Measurements from ENCODE around the gene NDUFB6.
"Not testable (repeated sequence)": the region's sequence is repeated elsewhere in the genome, so short reads cannot be mapped to it uniquely, and the experiment has no call there.

Gene NDUFB6

DNA sequence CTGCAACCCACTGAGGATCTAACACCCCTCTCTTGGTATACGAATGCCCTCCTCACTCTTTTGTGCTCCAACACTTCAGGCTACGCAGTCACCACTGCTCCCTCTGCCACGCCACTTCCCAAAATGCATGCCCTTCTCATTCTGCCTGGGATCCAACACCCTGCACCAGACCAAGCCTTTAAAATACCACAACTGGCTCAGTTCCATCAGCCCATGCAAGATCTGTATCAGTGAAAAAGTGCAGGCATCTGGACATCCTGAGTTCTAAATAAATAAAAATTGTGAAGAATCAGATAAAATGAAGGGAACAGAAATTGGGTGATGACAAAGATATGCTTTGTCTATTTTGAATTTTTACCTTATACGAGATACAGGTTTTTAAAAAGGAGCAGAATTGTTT is 2.7 kb downstream of the NDUFB6 start:
- no peak for DNase-seq

DNA sequence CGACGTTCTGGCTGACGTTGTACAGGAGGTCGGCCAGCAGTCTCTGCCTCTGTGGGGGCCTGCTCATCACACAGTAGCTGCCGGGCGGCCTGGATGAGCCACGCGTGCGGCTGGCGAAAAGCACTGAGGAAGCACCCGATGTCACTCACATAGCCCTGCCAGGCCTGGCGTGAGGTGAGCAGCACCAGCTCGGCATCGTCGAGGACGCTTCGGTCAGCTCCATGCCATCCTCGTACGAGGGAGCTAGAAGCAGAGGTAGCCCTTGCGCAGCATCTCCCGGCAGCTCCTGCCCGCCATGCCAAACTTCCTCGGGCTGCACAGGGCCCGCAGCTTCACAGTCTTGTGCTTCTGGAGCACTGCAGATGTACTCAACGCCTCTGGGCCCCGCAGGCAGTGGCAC is 6.2 kb downstream of the NDUFB6 start:
- no peak for DNase-seq

DNA sequence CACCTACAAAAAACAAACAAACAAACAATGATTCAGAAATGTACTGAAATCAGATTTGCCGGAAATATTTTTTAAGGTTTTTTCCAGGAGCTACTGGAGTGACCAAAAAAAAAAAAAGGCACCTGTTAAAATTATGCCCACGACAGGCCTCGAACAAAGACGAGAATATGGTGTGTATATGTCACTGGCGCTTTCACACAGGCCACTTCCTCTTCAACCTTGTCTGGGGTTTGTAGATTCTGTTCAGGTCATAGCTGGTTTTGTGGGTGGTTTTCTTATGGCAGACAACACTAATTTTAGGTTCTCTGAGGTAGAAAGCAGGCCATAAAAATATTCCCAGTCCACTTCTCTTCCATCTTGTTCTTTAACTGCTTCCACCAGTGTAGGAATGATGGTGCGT is 7.0 kb downstream of the NDUFB6 start:
- DNase-seq = no peak

DNA sequence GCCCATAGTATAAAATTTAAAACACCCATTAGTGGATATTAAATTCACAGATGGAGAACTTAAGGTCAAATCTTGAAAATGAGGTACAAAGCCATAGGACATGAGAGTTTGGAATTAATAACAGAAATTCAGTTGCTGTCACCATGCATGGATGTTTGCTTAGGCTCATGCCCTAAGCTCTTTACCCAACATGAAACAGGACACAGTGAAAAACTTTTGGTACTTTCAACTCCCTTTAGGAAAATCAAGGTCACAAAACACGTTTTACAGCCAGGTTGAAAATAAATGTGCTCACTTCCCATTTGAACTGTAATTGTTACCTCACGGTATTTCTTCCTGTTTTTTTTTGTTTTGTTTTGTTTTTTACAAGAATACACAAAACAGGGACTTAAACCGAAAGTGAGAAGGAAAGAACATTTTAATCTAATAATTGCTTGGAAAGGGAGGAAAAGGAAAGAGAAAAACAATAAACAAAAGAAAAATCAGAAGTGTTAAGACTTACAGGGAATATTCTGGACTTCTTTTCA is 14.5 kb downstream of the NDUFB6 start:
- DNase-seq = no peak

DNA sequence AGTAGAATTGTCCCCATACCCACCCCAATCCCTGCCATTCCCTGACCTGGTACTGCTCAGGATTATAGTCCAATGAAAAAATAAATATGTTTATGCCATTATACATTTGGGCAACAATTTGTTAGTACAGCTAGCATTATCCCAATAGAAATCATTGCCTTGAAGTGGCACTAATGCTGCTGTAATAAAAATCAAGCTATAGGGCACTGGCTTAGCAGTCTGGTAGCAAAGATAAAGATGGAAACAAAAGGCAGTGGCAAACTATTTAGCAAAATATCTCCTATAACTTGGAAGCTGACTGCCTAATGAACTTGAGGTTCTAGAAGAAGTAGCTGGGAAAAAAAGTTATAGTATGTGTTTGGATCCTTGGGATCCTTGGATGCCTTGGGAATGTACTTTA is 18.4 kb downstream of the NDUFB6 start:
- no peak for DNase-seq

DNA sequence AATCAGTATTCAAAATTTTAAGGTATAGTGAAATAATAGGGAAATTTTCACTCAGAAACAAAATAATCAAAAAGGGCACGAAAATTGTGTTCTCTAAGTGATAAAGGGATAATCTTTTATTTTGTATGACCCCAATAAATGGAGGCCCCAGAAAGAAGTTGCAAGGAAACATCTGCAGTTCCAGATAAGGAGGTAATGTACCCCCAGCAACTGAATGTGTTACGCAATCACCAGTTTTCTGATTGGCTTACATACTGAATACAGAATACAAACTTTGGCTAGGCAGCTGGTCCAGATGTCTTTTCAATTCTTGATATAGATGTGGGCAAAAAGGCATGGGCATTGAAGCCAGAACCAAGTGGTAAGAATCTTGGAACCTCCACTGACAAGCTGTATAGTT is 18.9 kb downstream of the NDUFB6 start:
- no peak for DNase-seq

DNA sequence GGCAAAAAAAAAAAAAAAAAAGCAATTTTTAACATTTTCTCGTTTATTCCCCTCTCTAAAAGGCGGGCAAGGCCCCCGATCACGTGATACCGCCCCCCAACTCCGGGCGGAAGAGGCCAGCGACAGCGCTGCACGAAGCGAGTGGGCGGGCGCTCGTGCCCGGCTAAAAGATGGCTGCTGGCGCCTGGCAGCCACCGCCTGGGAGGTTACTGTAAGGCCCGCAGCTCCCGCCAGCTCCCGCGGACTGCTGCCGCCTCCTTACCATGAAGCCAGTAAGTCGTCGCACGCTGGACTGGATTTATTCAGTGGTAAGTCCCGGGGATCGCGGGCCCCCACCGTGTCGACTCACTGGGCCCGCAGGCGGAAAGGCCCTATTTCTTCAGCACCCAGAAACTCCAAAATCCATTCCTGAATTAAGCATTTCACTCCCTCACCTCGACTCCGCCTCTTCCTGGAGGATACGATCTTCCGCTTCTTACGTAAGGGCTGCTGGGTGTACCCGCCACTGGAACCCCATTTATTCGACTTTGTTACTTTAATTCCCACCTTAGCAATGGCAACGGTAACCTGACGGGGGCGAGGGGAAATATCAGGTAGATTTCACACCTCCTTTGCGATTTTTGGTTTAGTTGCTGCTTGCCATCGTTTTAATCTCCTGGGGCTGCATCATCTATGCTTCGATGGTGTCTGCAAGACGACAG is 20.6 kb downstream of the NDUFB6 start, which contains the start of the genes SMIM27 and TOPORS:
TSS of gene SMIM27 (plus strand) at position 156 of the 701 bp plus-strand sequence. CDS start at position 264, 108 bp downstream.
TSS of gene TOPORS (minus strand) at position 415 of the 701 bp plus-strand sequence. CDS start at position 265, 150 bp downstream.
- peak; percentile 83 for DNase-seq

DNA sequence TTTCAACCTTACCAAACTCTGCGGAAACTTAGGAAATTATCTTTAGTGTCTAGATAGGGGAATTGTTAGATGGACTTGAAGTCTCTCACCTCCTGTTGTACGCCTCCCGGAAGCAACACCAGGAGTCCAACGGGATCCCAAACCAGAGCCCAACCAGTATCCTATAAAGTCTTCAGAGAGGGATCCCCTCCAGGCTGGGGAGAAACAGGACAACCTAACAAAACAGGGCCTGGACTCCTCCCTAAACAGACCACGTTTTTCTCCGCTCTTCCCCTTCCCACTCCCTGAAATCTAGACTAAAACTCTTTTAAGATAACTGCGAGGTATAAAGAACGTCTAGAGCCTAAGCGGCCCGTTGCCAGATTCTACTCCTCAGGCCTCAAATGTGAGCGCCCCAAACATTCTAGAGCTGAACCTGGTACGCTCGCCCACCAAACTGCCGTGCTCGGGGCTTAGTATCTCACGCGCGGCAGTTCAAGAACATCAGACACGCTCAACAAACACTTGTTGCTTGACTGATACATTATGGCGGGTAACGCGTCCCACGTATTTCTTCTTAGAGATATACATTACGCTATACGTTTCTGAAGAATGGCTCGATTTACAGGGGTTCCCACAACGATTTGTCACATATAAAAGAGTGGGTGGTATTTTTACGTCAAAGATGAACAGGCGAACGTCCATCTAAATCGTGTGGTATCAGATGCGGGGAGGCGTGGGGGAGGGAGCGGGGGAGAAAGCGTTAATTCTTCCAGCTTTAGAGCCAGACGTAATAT is 21.5 kb downstream of the NDUFB6 start:
- peak; percentile 68 for DNase-seq

DNA sequence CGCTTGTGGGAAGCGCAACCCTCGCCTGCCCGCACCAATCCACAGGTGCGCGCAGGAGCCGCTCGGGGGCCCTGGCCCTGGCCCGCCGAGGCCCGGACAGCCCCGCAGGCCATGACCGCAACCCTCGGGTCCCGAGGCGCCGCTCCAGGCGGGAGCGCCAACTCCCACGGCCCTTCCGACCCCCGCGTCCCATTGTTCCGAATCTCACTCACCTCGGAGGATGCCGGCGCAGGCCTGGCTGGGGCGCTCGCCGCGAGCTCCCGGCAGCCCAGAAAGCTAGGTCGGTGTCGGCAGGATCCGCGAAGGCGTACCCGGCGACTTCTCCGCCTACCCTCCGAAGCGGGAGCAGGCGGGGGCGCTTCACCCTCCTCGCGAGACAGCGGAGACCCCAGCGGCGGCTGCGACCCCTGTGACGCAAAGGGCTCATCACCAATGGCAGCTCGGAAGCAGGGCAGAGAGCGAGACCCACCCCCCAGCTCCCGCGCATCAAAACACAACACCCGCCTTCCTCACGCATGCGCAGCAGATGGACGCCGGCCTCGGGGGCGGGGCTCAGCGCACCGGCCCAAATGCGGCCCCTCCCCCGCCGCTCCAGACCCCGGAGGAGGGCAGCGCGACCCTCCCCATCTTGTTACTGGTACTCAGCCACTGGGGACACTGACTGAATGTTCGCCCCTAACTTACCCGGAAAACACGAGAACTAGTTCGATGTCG is 22.2 kb downstream of the NDUFB6 start:
- peak; percentile 71 for DNase-seq

DNA sequence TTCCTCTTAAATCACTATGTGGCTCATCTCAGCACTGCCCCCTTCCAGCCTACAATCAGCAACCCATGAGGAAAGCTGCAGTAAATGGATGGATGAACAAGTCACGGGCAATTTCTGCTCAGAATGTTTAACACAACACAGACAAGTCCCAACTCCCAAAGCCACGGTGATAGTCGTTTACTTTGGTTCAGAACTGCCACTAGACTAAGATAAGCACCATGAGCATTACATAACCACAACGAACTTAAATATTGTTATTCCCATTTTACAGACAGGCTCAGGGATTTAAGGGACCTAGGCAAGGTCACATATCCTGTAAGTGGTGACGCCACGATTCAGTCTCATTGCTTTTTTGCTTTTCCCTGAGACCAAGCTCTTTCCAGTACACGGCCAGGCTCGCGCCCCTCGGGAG is 22.8 kb downstream of the NDUFB6 start:
- DNase-seq = no peak

DNA sequence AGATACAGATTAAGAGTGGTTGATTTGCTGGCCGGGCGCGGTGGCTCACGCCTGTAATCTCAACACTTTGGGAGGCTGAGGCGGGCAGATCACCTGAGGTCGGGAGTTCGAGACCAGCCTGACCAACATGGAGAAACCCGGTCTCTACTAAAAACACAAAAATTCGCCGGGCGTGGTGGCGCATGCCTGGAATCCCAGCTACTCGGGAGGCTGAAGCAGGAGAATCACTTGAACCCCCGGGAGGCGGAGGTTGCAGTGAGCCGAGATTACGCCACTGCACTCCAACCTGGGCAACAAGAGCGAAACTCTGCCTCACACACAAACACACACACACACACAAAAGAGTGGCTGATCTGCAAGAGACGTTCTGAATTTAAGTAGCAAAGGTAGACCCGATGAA is 24.7 kb downstream of the NDUFB6 start:
- DNase-seq = not testable (repeated sequence)

DNA sequence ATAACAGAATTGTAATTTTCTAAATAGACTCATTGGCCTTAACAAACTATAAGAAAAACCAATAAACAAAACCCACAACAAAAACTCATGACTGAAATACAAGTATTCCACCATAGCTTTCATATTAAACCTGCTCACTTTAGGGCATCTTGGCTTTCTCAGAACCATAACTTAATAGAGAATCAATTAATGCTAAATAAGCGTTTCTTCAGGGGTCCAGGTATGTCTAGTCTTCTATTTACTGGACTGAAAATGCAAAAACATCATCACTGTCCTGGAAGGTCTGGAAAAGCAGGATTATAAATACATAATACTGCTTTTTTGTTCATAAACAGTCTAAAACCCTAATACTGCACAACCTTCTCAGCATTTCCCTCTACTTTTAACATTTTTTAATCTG is 27.1 kb downstream of the NDUFB6 start:
- no peak for DNase-seq

DNA sequence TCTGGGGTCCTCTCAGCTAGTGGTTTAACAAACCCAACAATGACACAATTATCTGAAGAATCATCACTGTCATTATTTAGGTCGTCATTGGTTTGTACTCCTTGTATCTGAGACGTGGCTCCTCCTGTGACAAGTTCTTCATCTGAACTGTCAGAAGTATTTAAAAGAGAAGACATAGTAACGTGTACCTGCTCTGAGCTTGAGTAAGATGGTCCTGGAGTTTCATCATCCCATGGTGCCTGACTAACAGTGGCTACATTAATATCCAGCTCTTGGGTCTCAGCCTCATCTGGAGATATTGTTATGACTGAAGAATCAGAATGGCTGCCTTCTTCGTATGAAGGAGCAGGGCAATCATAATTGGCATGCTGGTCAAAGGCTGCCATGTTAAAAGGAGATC is 29.9 kb downstream of the NDUFB6 start:
- DNase-seq = no peak

DNA sequence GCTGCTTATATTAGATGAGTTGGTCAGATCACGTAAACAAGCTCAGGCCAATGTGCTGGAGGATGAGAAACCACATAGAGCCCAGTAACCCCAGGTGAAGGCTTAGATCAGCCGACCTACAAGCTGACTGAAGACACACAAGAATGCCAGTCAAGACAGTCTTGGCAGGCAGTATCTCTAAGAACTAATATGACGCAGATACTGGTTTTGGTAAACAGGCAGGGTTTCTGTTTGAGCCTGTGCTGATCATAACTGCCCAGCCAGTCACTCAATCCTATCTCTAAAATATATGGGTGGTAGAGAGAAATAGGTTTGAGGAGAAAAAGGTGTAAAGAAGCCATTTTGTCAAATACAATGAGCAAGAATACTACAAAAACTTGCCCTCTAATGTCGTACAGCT is 39.1 kb downstream of the NDUFB6 start:
- DNase-seq = no peak

DNA sequence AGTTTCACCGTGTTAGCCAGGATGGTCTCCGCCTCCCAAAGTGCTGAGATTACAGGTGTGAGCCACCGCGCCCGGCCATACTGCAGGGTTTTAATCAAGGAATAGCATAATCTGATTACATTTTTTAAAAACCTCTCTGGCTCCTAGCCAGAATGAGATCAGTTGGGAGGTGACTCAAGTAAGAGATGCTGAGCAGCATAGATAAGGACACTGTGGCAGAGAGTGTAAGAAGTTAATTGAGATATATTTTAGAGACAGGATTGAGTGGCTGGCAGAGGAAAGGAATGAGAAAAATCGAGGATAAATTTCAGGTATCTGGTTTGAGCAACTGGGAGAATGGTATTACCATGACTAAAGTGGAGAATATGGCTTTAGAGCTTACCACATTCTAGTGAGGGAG is 39.6 kb downstream of the NDUFB6 start:
- no peak for DNase-seq

DNA sequence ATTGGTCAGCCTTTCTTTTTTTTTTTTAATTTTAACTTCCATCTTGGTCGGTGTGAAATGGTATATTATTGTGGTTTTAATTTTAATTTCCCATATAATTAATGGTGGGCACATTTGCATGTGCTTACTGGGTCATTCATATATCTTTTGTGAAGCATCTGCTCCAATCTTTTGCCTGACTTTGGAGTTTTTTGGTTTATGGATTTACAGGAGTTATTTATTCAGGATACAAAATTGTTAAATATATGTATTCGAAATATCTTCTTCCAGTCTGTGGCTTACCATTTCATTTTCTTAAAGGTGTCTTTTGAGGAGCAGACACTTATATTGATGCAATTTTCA is 46.3 kb downstream of the NDUFB6 start:
- no peak for DNase-seq

DNA sequence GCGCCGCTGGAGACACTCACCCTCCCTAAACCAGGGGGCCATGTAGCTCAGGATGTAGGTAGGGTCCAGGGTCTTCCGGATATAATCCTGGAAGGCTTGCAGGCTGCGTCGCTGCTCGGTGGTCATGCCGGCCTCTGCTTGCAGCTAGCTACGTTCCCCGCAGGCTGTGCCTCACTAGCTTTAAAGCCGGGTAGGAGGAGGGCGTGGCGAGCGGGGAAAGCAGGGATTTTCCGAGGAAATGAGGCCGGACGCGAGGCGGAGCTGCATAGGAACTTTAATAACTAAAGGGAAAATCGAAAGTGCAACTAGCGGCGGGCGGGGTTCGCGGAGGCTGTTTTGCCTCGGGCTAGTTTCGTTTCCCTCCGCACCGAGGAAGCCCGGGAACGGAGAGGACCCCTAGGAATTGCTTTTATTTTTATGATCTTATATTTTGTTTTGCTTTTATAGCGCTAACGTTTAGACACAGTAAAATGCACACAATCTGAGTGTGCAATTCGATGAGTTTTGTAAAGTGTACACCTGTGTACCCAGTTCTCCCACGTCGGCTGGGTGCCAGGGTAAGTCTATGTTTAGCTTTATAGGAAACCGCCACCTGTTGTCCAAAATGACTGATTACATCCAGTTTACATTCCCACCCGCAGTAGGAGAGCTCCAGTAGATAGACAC is 46.8 kb downstream of the NDUFB6 start, which contains the start of gene RIGI:
TSS of gene RIGI (minus strand) at position 156 of the 666 bp plus-strand sequence. CDS start at position 126, 30 bp downstream.
- peak; percentile 89 for DNase-seq

DNA sequence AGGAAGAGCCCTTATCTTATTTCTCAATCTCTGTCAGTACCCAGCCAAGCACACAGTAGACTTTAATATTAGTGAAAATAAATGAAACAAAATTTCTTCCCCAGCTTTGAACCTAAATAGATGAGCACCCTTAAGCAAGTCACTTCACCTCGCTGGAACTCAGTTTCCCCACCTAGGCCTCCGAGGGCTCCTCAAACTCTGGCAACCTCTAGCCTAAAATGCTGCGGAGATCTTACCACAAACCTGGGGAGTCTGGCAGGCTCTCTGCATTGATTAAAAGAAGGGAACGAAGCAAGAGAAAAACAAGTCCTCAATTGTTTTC is 47.3 kb downstream of the NDUFB6 start:
- no peak for DNase-seq

DNA sequence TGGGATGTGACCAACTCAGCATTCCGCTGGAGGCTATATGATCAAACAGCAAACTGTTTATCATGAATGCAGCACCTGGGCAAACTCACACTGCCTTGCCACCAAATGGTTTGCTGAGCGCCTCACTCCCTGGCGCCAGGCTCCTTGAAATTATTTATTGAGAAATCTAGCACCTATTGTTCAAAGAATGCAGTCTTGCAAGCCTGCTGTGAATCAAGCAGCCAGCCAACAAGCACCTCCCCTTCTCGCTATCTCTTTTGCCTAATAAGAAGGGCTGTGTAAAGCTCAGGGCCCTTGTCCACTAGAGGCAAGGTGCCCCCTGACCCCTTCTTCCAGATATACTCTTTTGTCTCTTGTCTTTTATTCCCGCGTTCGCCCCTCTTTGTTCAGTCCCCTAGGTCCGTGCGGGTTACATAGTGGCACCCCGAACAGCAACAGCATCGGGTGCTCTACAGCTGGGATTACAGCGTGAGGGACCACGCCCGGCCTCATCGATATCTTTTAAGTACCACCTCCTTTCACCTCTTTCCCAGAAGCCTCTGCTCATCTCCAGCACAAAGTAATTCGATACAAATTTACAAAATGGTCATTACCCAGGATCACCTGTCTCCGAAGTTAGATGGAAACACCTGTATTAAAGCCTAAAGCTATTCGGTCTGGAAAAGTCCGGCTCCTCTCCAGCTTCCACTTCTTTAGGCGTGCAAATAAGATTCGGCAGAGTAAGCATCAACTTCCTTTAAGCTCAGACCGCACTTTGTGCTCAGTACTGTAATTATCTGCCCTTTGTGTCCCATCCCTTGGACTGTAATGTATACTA is 47.9 kb downstream of the NDUFB6 start:
- peak; percentile 51 for DNase-seq

DNA sequence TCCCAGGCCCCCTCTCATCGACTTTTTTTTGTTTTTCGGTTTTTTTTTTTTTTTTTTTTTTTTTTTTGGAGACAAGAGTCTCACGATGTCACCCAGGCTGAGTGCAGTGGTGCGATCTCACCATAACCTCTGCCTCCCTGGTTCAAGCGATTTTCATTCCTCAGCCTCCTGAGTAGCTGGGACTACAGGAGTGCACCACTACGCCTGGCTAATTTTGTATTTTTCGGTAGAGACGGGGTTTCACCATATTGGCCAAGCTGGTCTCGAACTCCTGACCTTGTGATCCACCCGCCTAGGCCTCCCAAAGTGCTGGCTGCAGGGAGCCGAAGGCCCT is 48.4 kb downstream of the NDUFB6 start:
- not testable (repeated sequence) for DNase-seq

DNA sequence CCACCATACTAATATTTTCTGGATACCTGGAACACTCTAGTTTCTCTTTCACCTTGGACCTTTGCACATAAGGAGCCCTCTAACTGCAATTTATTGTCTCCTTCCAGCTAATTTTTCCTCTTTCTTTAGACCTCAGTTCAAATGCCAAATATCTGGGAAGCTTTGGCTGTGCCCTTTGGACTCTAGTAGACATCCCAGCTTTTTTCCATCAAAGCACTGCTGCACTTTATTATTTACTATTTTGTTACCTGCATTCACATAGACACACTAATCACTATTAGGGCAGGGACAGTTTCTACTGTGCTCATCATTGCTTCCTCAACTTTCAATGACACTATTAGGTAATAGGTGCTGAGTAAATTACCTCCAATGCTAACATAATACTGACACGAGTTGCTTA is 49.0 kb downstream of the NDUFB6 start:
- no peak for DNase-seq

DNA sequence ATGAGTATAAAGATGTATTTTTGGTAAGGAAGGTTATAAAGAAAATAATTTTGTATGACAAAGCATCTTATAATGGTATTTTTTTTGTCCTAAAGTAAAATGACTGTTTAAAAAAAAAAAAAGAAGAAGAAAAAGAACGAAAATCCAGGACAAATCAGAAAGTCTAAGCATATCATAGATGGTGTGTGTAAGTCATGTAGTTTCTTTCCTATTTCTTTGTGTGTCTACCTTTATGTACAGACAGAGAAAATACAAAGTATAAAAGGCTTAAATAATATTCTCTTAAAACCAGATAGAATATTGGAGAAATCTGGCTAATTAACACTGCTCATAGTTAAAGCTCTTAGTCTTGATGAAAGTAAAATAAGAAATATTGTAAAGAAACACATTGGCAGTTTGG is 54.7 kb downstream of the NDUFB6 start:
- no peak for DNase-seq

Data from NCI-H510A treated with DMSO at 0.1 percent for 48 hours (cell line).